ENCODE data around the gene LAMC3. TPM values are rescaled to one million over a fixed set of nuclear protein-coding genes. Genes with fewer than 3 reads are reported as not detected.

LAMC3 gene
- total RNA-seq, 2 experiments from 2014 or later = 0.69 to 0.98 TPM

DNA sequence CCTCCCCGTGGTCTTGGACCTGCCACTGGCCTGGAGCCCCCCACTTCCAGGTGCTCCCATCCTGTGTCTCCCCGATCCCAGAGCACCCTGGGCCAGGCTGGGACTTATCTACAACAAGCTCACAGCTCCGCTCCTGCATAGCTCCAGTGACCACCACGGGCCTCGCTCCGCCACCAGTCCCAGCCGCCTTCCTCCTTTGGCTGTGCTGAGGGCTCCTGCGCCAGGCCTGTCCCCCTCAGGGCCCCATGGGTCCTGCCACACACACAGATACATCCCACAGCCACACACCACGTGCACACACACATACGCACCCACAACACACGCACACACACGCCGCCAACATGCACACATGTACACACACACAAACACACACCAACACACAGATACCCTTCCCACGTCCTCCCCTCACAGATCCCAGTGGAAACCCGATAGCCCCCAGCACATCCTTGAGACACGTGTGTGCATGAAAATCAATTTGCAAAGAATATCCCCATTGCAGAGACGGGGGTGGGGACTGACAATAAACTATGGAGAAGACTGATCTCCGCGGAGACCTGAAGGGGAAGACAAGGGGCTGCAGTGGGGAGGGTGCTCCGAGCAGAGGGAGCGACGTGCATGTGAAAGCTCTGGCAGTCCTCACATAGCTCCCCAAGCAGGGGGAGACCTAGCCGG lies 18.5 kb upstream of the LAMC3 start:
- no peaks in the 10 kb centered on the region for H3K27me3 Mint-ChIP-seq (ENCODE audit: low read depth)
- H3K27ac Mint-ChIP-seq = no peak overlapping the region
- CTCF ChIA-PET = no interaction called here
- H3K36me3 Mint-ChIP-seq (ENCODE audit: low read depth) = no peaks in the 10 kb centered on the region
- no peak overlapping the region for H3K4me3 Mint-ChIP-seq
- intact Hi-C loops (cut with micrococcal nuclease) = no loop called here
- DNase-seq = no peak
- no peaks in the 10 kb centered on the region for H3K4me1 Mint-ChIP-seq (ENCODE audit: low read depth)
- H3K9me3 Mint-ChIP-seq = no peaks in the 10 kb centered on the region

DNA sequence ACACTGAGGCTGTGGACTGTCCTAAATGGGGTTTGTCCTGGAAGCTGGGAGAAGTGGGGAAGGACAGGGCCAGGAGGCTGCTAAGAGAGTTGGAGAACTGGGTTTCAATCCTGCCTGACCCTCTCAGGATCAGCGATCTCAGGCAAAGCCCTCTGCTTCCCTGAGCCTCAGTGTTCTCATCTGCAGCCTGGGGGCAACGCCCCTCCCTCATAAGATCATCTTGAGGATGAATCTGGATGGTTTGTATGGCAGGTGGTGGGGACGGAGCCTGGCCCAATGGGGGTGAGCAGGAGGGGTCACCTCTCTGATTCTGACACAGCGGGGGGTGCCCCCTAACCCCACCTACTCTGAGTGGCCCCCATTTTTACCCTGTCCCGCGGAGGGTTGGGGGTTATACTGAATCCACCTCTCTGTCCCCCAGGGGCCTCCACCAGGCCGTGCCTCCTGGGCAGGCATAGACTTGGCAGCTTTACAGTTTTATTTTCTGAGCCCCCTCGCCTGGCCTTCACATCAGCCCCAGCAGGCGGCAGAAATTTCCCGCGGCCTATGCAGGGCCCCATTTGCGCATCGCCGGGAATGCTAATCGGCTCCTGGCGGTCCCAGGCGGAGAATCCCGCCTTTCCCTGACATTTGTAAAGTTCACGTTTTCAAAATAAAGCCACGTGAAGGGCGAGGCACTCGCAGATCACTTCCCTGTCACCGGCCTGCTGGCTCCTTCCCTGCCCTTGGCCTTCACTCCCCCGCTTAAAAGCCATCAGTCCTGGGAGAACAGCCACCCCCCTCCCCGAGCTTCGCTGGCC lies 17.8 kb upstream of the LAMC3 start:
- DNase-seq = no peak
- H3K4me1 Mint-ChIP-seq (ENCODE audit: low read depth) = no peaks in the 10 kb centered on the region
- no peak overlapping the region for H3K4me3 Mint-ChIP-seq
- CTCF ChIA-PET = no interaction called here
- no peaks in the 10 kb centered on the region for H3K9me3 Mint-ChIP-seq
- no peak overlapping the region for H3K27ac Mint-ChIP-seq
- H3K27me3 Mint-ChIP-seq (ENCODE audit: low read depth) = no peaks in the 10 kb centered on the region
- intact Hi-C loops (cut with micrococcal nuclease) = no loop called here
- H3K36me3 Mint-ChIP-seq (ENCODE audit: low read depth) = no peaks in the 10 kb centered on the region

DNA sequence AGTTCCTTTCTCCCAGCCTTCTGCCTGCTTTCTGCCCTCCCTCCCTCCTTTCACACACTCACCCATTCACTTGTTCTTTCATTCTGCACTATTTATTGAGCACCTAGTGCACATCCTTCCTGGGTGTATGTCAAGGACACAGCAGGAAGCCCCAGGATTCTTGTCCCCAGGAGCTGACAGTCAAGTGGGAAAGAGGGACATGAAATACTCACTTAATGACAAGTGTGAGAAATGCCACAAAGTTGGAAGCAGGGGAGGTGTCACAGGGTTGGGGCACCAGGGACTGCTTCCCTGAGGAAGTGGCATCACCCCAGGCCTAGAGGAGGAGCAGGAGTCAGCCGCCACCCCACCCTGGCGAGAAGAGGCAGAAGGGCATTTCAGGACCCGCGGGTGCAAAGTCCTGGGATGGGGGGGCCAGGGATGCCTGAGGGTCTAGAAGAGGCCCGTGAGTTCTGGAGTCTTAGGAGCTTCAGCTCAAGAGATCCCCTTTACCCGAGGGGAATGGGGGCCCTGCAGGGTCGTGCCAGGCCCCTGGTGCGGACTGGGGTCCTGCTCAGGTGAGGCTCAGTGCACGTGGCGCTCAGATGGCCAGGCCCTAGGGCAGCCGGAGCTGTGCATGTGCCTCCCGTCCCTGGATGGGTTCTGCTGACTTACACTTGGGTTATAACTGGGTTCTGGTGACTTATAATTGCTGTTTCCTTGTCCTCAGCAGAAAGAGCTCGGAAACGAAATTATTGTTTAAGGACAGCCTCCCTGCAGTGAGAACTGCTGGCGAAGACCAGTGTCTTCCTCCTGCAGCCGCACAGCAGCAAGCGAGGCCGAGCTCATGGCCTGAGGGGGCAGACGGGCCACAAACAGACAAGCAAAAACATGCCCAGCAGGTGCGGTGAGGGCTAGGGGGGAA lies 16.9 kb upstream of the LAMC3 start:
- Mint-ChIP-seq H3K27ac (no peak overlapping the region), H3K36me3 (ENCODE audit: low read depth) (no peaks in the 10 kb centered on the region), H3K27me3 (ENCODE audit: low read depth) (no peaks in the 10 kb centered on the region), H3K9me3 (no peaks in the 10 kb centered on the region), H3K4me3 (no peak overlapping the region), H3K4me1 (ENCODE audit: low read depth) (no peaks in the 10 kb centered on the region)
- intact Hi-C loops (cut with micrococcal nuclease) = no loop called here
- DNase-seq = no peak
- CTCF ChIA-PET = no interaction called here

DNA sequence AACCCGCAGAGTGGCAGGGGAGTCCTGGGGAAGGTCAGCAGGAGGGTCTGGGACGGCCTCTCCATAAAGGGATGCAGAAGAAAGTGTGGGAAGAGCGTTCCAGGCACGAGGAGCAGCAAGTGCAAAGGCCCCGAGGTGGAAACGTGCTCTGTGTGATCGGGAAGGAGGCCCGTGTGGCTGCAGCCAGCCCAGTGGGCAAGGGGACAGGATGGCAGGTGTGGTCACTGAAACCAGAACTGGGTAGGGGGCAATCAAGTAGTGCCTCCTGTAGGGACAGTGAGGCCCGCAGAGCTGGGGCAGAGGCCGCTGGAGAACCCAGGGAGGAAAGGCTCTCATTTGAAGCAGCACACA lies 16.3 kb upstream of the LAMC3 start:
- Mint-ChIP-seq H3K27ac (no peak overlapping the region), H3K9me3 (no peaks in the 10 kb centered on the region), H3K36me3 (ENCODE audit: low read depth) (no peaks in the 10 kb centered on the region), H3K27me3 (ENCODE audit: low read depth) (peaks cover under 1% of the 10 kb centered on the region), H3K4me1 (ENCODE audit: low read depth) (no peaks in the 10 kb centered on the region), H3K4me3 (no peak overlapping the region)
- DNase-seq = no peak
- intact Hi-C loops (cut with micrococcal nuclease) = no loop called here
- CTCF ChIA-PET = no interaction called here

DNA sequence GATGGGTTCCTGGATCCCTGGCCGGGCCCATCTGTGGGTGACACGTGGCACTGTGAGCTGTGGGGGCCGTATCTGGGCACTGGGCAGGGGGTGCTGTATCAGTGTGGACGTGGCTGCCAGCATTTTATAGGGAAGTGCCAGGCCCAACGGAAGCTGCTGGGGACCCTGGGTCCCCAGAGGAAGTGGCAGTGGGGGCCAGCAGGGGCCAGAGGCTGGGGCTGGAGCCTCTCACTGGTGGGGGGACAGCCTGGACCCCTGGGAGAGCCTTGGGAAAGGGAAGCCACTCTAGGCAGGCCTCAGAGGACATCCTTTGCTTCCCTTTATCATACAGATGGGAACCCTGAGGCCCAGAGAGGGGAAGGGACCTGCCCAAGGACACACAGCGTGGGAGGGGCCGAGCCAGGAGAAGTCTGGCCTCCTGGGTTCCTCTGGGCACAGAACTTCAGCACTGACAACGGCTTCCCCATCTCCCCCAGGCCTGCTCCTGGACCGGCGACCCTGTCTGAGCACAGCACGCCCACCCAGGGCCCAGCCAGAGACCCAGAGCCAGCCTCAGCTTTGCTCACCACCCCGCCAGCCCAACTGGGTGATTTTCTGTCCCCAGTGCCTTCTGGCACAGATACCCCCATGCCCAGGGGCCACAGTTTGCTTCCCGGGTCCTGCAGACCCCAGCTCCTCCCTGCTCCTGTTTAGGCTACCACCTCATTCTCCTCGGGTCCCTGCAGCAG lies 15.5 kb upstream of the LAMC3 start:
- Mint-ChIP-seq H3K9me3 (no peaks in the 10 kb centered on the region), H3K27me3 (ENCODE audit: low read depth) (peaks cover 2% of the 10 kb centered on the region), H3K27ac (no peak overlapping the region), H3K4me1 (ENCODE audit: low read depth) (no peaks in the 10 kb centered on the region), H3K4me3 (no peak overlapping the region), H3K36me3 (ENCODE audit: low read depth) (no peaks in the 10 kb centered on the region)
- intact Hi-C loops (cut with micrococcal nuclease) = no loop called here
- no peak for DNase-seq
- CTCF ChIA-PET = no interaction called here

DNA sequence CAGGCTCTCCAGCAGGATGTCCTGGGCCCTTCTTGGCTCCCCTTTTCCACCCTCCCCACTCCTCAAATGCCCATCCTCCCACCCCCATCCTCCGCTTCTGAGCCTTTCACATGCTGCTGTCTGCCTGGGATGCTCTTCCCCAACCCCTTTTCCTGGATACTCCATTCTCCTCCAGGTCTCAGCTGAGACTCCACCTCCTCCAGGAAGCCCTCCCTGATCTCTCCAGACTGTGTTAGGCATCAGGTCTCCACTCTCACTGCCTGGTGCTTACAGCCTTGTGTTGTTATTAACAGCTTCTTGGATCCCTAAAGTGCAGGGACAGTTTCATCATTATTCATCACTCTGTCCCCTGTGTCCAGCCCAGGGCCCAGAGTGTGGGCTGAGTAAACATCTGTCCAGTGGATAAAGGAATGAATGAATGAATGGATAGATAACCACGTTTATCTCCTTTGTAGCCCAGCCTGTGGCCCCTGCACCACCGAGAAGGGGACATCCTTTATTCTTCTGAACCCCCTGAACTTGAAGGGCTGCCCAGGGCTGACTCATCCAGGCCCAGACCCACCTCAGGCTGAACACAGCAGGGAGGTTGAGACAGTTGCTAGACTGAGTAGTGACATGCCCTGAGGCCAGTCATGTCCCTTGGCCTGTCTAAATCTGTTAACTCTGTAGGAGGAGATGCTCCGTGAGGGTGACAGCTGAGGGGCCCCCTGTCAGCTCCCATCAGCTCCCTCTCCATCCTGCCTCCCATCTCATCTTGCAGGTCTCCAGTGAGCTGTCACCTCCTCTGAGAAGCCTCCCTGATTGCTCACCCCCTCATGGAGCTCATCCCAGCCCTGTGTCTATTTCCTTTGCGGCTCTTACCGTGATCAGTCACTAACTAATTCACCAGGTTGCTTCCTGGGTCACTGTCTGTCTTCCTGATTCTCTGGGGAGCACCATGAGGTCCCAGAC lies 14.6 kb upstream of the LAMC3 start:
- H3K36me3 Mint-ChIP-seq (ENCODE audit: low read depth) = no peaks in the 10 kb centered on the region
- DNase-seq = no peak
- intact Hi-C loops (cut with micrococcal nuclease) = loop anchor here (5.0 kb wide), 1 partner anchor 122 kb away; no protein-coding TSS in a partner anchor
- CTCF ChIA-PET = no interaction called here
- no peaks in the 10 kb centered on the region for H3K9me3 Mint-ChIP-seq
- no peaks in the 10 kb centered on the region for H3K4me1 Mint-ChIP-seq (ENCODE audit: low read depth)
- H3K27me3 Mint-ChIP-seq (ENCODE audit: low read depth) = peaks cover 5% of the 10 kb centered on the region
- no peak overlapping the region for H3K4me3 Mint-ChIP-seq
- no peak overlapping the region for H3K27ac Mint-ChIP-seq

DNA sequence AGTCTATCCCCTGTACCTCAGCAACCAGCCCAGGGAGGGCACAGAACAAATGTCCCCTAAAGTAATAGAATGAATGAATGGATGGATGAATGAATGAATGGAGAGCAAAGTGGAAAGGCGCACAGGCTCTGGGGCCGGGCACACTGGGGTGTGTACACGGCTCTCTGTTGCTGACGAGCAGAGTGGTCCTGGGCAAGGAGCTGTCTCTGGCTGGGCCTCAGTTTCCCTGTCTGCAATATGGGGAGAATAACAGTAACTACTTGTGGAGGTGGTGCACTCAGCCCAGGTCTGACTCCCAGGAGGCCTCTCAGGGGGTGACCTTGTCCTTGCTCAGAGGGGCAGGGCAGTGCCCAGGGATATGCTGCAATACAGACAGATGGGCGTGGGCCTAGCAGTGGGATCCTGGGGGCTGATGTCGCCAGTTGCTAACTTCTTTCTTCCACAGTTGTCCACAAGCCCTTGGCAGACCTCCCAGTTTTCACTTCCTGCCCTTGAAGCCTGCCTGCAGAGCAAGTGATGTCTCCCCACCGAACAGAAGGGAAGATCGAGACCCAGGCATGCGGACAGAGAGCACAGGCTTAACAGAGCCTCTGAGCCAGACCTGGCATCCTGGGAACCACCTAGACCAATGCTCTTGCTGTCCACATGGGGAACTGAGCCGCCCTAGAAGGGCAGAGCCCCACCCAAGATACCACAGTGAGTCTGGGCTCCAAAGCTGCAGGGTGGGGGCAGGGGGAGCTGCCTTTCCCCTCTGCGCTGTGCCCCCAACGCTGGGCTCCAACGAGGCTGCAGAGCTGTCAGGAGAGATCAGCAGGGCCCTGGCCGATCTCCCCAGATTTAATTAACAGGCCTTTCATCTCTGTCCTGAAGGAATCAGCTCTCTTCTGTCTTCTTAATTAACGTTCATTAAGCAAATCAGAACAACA lies 13.6 kb upstream of the LAMC3 start:
- H3K27ac Mint-ChIP-seq = no peak overlapping the region
- intact Hi-C loops (cut with micrococcal nuclease) = loop anchor here (5.0 kb wide), 1 partner anchor 123 kb away; no protein-coding TSS in a partner anchor
- CTCF ChIA-PET = interaction anchor here (0.7 kb wide), 1 partner anchor 54 kb away, joined by 3 read pairs; no protein-coding TSS in a partner anchor
- peaks cover 5% of the 10 kb centered on the region for H3K27me3 Mint-ChIP-seq (ENCODE audit: low read depth)
- no peak overlapping the region for H3K4me3 Mint-ChIP-seq
- DNase-seq = no peak
- H3K9me3 Mint-ChIP-seq = no peaks in the 10 kb centered on the region
- no peaks in the 10 kb centered on the region for H3K4me1 Mint-ChIP-seq (ENCODE audit: low read depth)
- no peaks in the 10 kb centered on the region for H3K36me3 Mint-ChIP-seq (ENCODE audit: low read depth)

DNA sequence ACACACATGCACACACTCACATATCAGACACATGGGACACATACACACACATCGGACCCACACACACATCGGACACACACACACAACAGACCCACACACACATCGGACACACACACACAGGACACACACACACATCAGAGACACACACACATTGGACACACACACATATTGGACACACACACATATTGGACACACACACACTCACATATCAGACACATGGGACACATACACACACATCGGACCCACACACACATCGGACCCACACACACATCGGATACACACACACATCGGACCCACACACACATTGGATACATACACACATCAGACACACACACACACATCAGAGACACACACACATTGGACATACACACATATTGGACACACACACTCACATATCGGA lies 12.8 kb upstream of the LAMC3 start:
- Mint-ChIP-seq H3K4me1 (ENCODE audit: low read depth) (no peaks in the 10 kb centered on the region), H3K27me3 (ENCODE audit: low read depth) (peaks cover 5% of the 10 kb centered on the region), H3K27ac (no peak overlapping the region), H3K9me3 (no peaks in the 10 kb centered on the region), H3K36me3 (ENCODE audit: low read depth) (no peaks in the 10 kb centered on the region), H3K4me3 (no peak overlapping the region)
- DNase-seq = no peak
- intact Hi-C loops (cut with micrococcal nuclease) = loop anchor here (5.0 kb wide), 1 partner anchor 124 kb away; no protein-coding TSS in a partner anchor
- CTCF ChIA-PET = interaction anchor here (0.7 kb wide), 1 partner anchor 53 kb away, joined by 3 read pairs; no protein-coding TSS in a partner anchor

DNA sequence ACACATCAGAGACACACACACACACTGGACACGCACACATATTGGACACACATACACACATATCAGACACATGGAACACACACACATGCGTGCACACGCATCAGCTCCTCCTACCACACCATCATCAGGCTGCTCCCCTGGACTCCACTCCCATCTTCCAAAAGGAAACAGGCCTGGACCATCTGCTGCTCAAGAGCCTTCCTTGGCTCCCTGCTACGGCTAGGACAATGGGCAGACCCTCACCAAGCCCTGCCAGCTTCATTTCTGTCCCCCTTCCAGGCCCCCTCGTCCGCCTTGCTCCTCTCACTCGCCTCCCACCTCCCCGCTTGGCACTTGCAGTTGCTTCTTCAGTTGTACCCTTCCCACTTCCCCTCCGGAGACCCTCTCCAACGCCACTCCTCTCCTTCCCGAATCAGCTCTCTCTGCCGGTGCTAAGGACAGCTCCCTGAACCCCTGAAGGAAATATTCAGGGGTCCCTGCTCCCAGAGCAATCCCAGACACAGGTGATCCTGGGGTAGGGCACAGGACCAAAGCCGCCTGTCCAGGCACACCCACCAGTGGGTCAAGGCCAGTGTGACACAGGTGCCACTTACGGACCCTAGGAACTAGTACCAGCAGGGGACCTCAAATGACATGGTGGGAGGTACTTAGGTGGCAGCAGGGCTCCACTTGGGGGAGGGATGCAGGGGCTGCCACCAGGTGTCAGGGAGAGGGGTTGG lies 12.1 kb upstream of the LAMC3 start:
- Mint-ChIP-seq H3K4me3 (no peak overlapping the region), H3K9me3 (no peaks in the 10 kb centered on the region), H3K27ac (no peak overlapping the region), H3K36me3 (ENCODE audit: low read depth) (no peaks in the 10 kb centered on the region), H3K27me3 (ENCODE audit: low read depth) (peaks cover 5% of the 10 kb centered on the region), H3K4me1 (ENCODE audit: low read depth) (no peaks in the 10 kb centered on the region)
- CTCF ChIA-PET = interaction anchor here (0.6 to 0.7 kb wide), 3 partner anchors 11 to 114 kb away, joined by 3 to 4 read pairs (median 3); no protein-coding TSS in a partner anchor
- no peak for DNase-seq
- intact Hi-C loops (cut with micrococcal nuclease) = loop anchor here (5.0 kb wide), 1 partner anchor 125 kb away; no protein-coding TSS in a partner anchor

DNA sequence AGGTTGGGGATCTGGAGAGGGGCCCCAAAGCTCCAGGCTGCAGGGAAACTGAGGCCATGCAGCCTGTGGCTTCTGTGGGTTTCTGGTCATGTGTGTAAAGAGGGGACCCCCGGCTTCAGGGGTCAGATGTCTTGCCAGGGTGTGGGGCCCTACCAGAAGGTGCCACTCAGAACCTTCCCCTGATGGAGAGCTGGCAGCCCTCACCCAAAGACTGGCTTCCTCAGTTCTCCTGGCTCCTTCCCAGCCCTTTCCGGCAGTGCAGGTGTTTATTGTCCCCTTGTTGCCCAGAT lies 11.6 kb upstream of the LAMC3 start:
- DNase-seq = no peak
- Mint-ChIP-seq H3K27ac (no peak overlapping the region), H3K36me3 (ENCODE audit: low read depth) (no peaks in the 10 kb centered on the region), H3K27me3 (ENCODE audit: low read depth) (peaks cover 5% of the 10 kb centered on the region), H3K4me1 (ENCODE audit: low read depth) (no peaks in the 10 kb centered on the region), H3K4me3 (no peak overlapping the region), H3K9me3 (no peaks in the 10 kb centered on the region)
- CTCF ChIA-PET = interaction anchor here (0.6 to 0.7 kb wide), 2 partner anchors 10 to 104 kb away, joined by 3 read pairs; no protein-coding TSS in a partner anchor
- intact Hi-C loops (cut with micrococcal nuclease) = loop anchor here (5.0 kb wide), 1 partner anchor 125 kb away; no protein-coding TSS in a partner anchor
